ENCODE results near the gene SLFN5. TPM values are rescaled to one million over a fixed set of nuclear protein-coding genes. Genes with fewer than 3 reads are reported as not detected.

SLFN5 gene
- total RNA-seq, 4 donors from 2014 or later = 6.8 to 35.5 (median 11.4) TPM

- no peak for DNase-seq
- Histone ChIP-seq H3K9me3 (no peaks in the 10 kb centered on the region), H3K4me3 (no peak overlapping the region), H3K27ac (no peak overlapping the region), H3K4me1 (peaks cover 0 to 24% (median 5%) of the 10 kb centered on the region in 4 donors), H3K36me3 (no peaks in the 10 kb centered on the region), H3K27me3 (no peaks in the 10 kb centered on the region)
- no peak for TF ChIP-seq POLR2A (IDR thresholded peaks at IDR 0.05)
- no peak for TF ChIP-seq CTCF (IDR thresholded peaks at IDR 0.05)
Observed at GRCh38 chr17:35255316-35255715, 12.4 kb downstream of the SLFN5 start.

DNA sequence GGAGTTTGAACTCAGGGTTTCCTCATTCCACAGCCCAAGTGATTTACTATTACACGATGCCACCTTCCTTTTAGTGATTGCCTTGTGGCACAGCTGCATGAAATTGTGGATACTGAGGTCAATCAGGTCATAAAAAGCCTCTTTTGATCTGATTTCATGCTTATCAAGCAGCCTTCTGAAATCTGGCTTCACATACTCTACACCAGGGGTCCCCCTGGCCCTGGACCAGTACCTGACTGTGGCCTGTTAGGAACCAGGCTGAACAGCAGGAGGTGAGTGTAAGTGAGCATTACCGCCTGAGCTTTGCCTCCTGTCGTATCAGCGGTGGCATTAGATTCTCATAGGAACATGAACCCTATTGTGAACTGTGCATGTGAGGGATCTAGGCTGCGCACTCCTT lies 13.8 kb downstream of the SLFN5 start:
- Histone ChIP-seq H3K27me3 (no peaks in the 10 kb centered on the region), H3K36me3 (peaks cover 0 to 9% (median 0%) of the 10 kb centered on the region in 3 donors), H3K9me3 (no peaks in the 10 kb centered on the region), H3K4me1 (peaks cover 0 to 24% (median 5%) of the 10 kb centered on the region in 4 donors), H3K27ac (no peak overlapping the region), H3K4me3 (no peak overlapping the region)
- DNase-seq = no peak
- peak in 2 of 6 experiments; percentile 2 to 7 for TF ChIP-seq CTCF (IDR thresholded peaks at IDR 0.05)
- TF ChIP-seq POLR2A (IDR thresholded peaks at IDR 0.05) = no peak

DNA sequence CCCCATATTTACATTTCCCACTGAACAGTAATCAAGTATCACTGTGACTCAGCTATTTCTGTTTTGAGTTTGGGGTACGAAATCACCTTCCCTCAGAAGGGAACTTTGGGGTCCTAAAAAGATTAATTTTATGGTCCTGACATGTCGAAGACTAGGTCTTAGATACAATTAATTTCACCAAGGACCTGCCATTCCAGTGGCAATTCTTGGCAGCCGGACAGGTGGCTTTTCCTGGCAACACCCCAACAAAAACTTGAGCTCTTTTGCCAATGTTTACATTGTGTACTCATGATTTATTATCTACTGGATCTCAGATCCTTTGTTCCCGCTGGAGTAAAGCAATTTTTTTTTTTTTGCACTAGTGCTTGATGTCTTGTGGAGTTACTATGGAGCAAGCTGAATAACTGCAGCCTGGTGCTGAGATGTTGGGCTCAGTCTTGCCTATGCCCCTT lies 14.4 kb downstream of the SLFN5 start:
- no peak for TF ChIP-seq CTCF (IDR thresholded peaks at IDR 0.05)
- Histone ChIP-seq H3K9me3 (no peaks in the 10 kb centered on the region), H3K27ac (no peak overlapping the region), H3K36me3 (peaks cover 0 to 13% (median 0%) of the 10 kb centered on the region in 3 donors), H3K4me3 (no peak overlapping the region), H3K27me3 (no peaks in the 10 kb centered on the region), H3K4me1 (peaks cover 0 to 24% (median 5%) of the 10 kb centered on the region in 4 donors)
- peak in 1 of 3 donors; percentile 57 for DNase-seq

- Histone ChIP-seq H3K9me3 (no peaks in the 10 kb centered on the region), H3K36me3 (peaks cover 0 to 27% (median 0%) of the 10 kb centered on the region in 3 donors), H3K4me1 (peaks cover 0 to 19% (median 3%) of the 10 kb centered on the region in 4 donors), H3K4me3 (no peak overlapping the region), H3K27me3 (no peaks in the 10 kb centered on the region), H3K27ac (no peak overlapping the region)
- no peak for DNase-seq
- TF ChIP-seq POLR2A (IDR thresholded peaks at IDR 0.05) (no peak), CTCF (IDR thresholded peaks at IDR 0.05) (no peak)
Observed at GRCh38 chr17:35259001-35259400, 16.1 kb downstream of the SLFN5 start.

DNA sequence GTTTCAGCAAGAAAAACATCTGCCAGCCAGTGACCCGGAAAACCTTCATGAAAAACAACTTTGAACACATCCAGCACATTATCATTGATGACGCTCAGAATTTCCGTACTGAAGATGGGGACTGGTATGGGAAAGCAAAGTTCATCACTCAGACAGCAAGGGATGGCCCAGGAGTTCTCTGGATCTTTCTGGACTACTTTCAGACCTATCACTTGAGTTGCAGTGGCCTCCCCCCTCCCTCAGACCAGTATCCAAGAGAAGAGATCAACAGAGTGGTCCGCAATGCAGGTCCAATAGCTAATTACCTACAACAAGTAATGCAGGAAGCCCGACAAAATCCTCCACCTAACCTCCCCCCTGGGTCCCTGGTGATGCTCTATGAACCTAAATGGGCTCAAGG lies 22.2 kb downstream of the SLFN5 start:
- no peak for TF ChIP-seq POLR2A (IDR thresholded peaks at IDR 0.05)
- TF ChIP-seq CTCF (IDR thresholded peaks at IDR 0.05) = no peak
- no peak for DNase-seq
- Histone ChIP-seq H3K27me3 (no peaks in the 10 kb centered on the region), H3K4me1 (no peaks in the 10 kb centered on the region), H3K36me3 (peaks cover 0 to 47% (median 0%) of the 10 kb centered on the region in 3 donors), H3K27ac (no peak overlapping the region), H3K9me3 (no peaks in the 10 kb centered on the region), H3K4me3 (no peak overlapping the region)
